IPS-20b (cell line): ENCODE results near the gene TBCK.

Experiments
- H3K27ac ChIP-seq: one replicate; pipeline ENCODE4 v1.5.1; 2013; ENCODE audit warnings: low read length
- H3K27me3 ChIP-seq: 2 replicates; pipeline ENCODE4 v1.6.1; 2013; ENCODE audit warnings: mild to moderate bottlenecking, low read length, inconsistent platforms; ENCODE audit not compliant: insufficient read depth
- H3K36me3 ChIP-seq: 2 replicates; pipeline ENCODE4 v1.6.1; 2013; ENCODE audit warnings: low read depth, mild to moderate bottlenecking, inconsistent platforms, low read length, moderate library complexity; ENCODE audit not compliant: insufficient read depth
- H3K4me1 ChIP-seq: 2 replicates; pipeline ENCODE4 v1.6.1; 2013; ENCODE audit warnings: mild to moderate bottlenecking, control low read depth, inconsistent platforms, low read length, moderate library complexity; ENCODE audit not compliant: insufficient read depth
- H3K4me3 ChIP-seq: 2 replicates; pipeline ENCODE4 v1.5.1; 2013; ENCODE audit warnings: mild to moderate bottlenecking, low read length, inconsistent platforms
- H3K9ac ChIP-seq: 2 replicates; pipeline ENCODE4 v1.6.1; 2013; ENCODE audit warnings: low read depth, mild to moderate bottlenecking, inconsistent platforms, low read length, moderate library complexity
- H3K9me3 ChIP-seq: 2 replicates; pipeline ENCODE4 v1.6.1; 2013; ENCODE audit warnings: mild to moderate bottlenecking, low read depth, low read length, inconsistent platforms; ENCODE audit not compliant: insufficient read depth

TBCK gene

GRCh38 chr4:106320235-106320634 lies 4.2 kb upstream of the TBCK start:
- H3K36me3 ChIP-seq, result no peaks in the 10 kb centered on the region
- H3K9me3 ChIP-seq, result peaks cover 6% of the 10 kb centered on the region; the same call in 1 of the 2 replicates
- no peak overlapping the region for H3K9ac ChIP-seq
- no peak overlapping the region for H3K4me3 ChIP-seq
- no peaks in the 10 kb centered on the region for H3K27me3 ChIP-seq
- H3K4me1 ChIP-seq, result peaks cover 5% of the 10 kb centered on the region; the same call in 1 of the 2 replicates
- H3K27ac ChIP-seq, result no peak overlapping the region

GRCh38 chr4:106318511-106318910 lies 2.5 kb upstream of the TBCK start:
- H3K9me3 ChIP-seq, result peaks cover 6% of the 10 kb centered on the region; the same call in 1 of the 2 replicates
- no peak overlapping the region for H3K4me3 ChIP-seq
- H3K27ac ChIP-seq, result no peak overlapping the region
- no peaks in the 10 kb centered on the region for H3K27me3 ChIP-seq
- no peaks in the 10 kb centered on the region for H3K36me3 ChIP-seq
- H3K9ac ChIP-seq, result no peak overlapping the region
- H3K4me1 ChIP-seq, result peaks cover 5% of the 10 kb centered on the region; the same call in 1 of the 2 replicates

GRCh38 chr4:106317815-106318214 lies 1.8 kb upstream of the TBCK start:
- Histone ChIP-seq H3K4me1 (peaks cover 5% of the 10 kb centered on the region; the same call in 1 of the 2 replicates), H3K36me3 (no peaks in the 10 kb centered on the region), H3K4me3 (peak overlapping the region; percentile 86; the same call in 1 of the 2 replicates), H3K27me3 (no peaks in the 10 kb centered on the region), H3K27ac (no peak overlapping the region), H3K9me3 (peaks cover 6% of the 10 kb centered on the region; the same call in 1 of the 2 replicates), H3K9ac (no peak overlapping the region; the same call in 1 of the 2 replicates)

- peaks cover 6% of the 10 kb centered on the region; the same call in 1 of the 2 replicates for H3K9me3 ChIP-seq
- H3K9ac ChIP-seq, result peak overlapping the region; percentile 93
- no peaks in the 10 kb centered on the region for H3K36me3 ChIP-seq
- no peaks in the 10 kb centered on the region for H3K27me3 ChIP-seq
- H3K4me3 ChIP-seq, result peak overlapping the region; percentile 86
- H3K27ac ChIP-seq, result peak overlapping the region; percentile 80
- peaks cover 5% of the 10 kb centered on the region; the same call in 1 of the 2 replicates for H3K4me1 ChIP-seq
Measured at GRCh38 chr4:106316773-106317409, 882 bp upstream of the TBCK start.

- H3K4me3 ChIP-seq, result peak overlapping the region; percentile 86
- H3K27me3 ChIP-seq, result no peaks in the 10 kb centered on the region
- H3K9me3 ChIP-seq, result peaks cover 3% of the 10 kb centered on the region; the same call in 1 of the 2 replicates
- H3K36me3 ChIP-seq, result no peaks in the 10 kb centered on the region
- H3K9ac ChIP-seq, result peak overlapping the region; percentile 93
- peaks cover 5% of the 10 kb centered on the region; the same call in 1 of the 2 replicates for H3K4me1 ChIP-seq
- H3K27ac ChIP-seq, result peak overlapping the region; percentile 80
Measured at GRCh38 chr4:106315476-106315967, 487 bp downstream of the TBCK start.

GRCh38 chr4:106314960-106315359 lies 1.0 kb downstream of the TBCK start:
- Histone ChIP-seq H3K4me3 (peak overlapping the region; percentile 86), H3K4me1 (peaks cover 5% of the 10 kb centered on the region; the same call in 1 of the 2 replicates), H3K9me3 (no peaks in the 10 kb centered on the region), H3K27ac (no peak overlapping the region), H3K36me3 (no peaks in the 10 kb centered on the region), H3K27me3 (no peaks in the 10 kb centered on the region), H3K9ac (peak overlapping the region; percentile 93; the same call in 1 of the 2 replicates)

- no peaks in the 10 kb centered on the region for H3K27me3 ChIP-seq
- peaks cover 5% of the 10 kb centered on the region; the same call in 1 of the 2 replicates for H3K4me1 ChIP-seq
- peaks cover 6% of the 10 kb centered on the region; the same call in 1 of the 2 replicates for H3K36me3 ChIP-seq
- H3K27ac ChIP-seq, result no peak overlapping the region
- H3K9me3 ChIP-seq, result no peaks in the 10 kb centered on the region
- no peak overlapping the region for H3K9ac ChIP-seq
- no peak overlapping the region for H3K4me3 ChIP-seq
Measured at GRCh38 chr4:106312997-106313522, 2.9 kb downstream of the TBCK start.

GRCh38 chr4:106312377-106312776 lies 3.6 kb downstream of the TBCK start:
- Histone ChIP-seq H3K27me3 (no peaks in the 10 kb centered on the region), H3K9ac (no peak overlapping the region), H3K9me3 (no peaks in the 10 kb centered on the region), H3K4me3 (no peak overlapping the region), H3K4me1 (peaks cover 4% of the 10 kb centered on the region; the same call in 1 of the 2 replicates), H3K36me3 (peaks cover 7% of the 10 kb centered on the region; the same call in 1 of the 2 replicates), H3K27ac (no peak overlapping the region)

- Histone ChIP-seq H3K27me3 (no peaks in the 10 kb centered on the region), H3K9me3 (no peaks in the 10 kb centered on the region), H3K36me3 (peaks cover 14% of the 10 kb centered on the region), H3K4me3 (no peak overlapping the region), H3K4me1 (peaks cover 18% of the 10 kb centered on the region), H3K27ac (no peak overlapping the region), H3K9ac (no peak overlapping the region)
Measured at GRCh38 chr4:106306561-106306960, 9.4 kb downstream of the TBCK start.

GRCh38 chr4:106305435-106306055 lies 10.5 kb downstream of the TBCK start:
- Histone ChIP-seq H3K36me3 (peaks cover 14% of the 10 kb centered on the region), H3K9ac (no peak overlapping the region), H3K4me1 (peaks cover 23% of the 10 kb centered on the region), H3K9me3 (no peaks in the 10 kb centered on the region), H3K4me3 (no peak overlapping the region), H3K27ac (no peak overlapping the region), H3K27me3 (no peaks in the 10 kb centered on the region)

GRCh38 chr4:106304632-106305031 lies 11.4 kb downstream of the TBCK start:
- H3K4me1 ChIP-seq, result peaks cover 23% of the 10 kb centered on the region
- no peak overlapping the region for H3K27ac ChIP-seq
- peaks cover 18% of the 10 kb centered on the region for H3K36me3 ChIP-seq
- no peak overlapping the region for H3K4me3 ChIP-seq
- no peaks in the 10 kb centered on the region for H3K27me3 ChIP-seq
- H3K9ac ChIP-seq, result no peak overlapping the region
- H3K9me3 ChIP-seq, result no peaks in the 10 kb centered on the region
